ENCODE data around the gene GPAT3. TPM values are rescaled to one million over a fixed set of nuclear protein-coding genes. Genes with fewer than 3 reads are reported as not detected.

GPAT3 gene
- total RNA-seq, 2 donors from 2014 or later: 0.33 to 2.0 TPM

DNA sequence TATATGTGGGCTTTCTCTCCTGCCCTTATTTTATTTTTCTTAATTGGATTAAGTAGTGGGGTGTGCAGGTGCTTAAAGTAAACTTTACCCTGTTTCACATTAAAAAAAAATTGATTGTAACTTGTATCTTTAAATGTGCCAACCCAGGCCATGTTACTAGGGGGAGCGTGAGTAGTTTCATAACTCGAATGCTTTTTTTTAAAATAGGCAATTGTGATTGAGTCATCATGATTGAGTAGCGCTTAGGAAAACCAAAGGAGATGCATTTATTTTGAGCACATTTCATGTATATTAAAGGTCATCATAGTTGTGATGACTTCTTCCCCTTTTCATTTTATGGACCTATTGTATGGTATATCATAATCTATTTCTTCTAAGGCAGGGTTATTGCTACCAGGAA lies 32.2 kb downstream of the GPAT3 start:
- Histone ChIP-seq H3K27ac (ENCODE audit: low read depth, low read length) (no peak overlapping the region), H3K4me3 (ENCODE audit: low read length) (no peak overlapping the region), H3K9me3 (ENCODE audit: control insufficient read depth, low read length) (no peaks in the 10 kb centered on the region), H3K36me3 (ENCODE audit: control insufficient read depth, insufficient read depth, low read length) (no peaks in the 10 kb centered on the region), H3K9ac (ENCODE audit: extremely low read depth, low read length, poor library complexity, severe bottlenecking) (no peak overlapping the region), H3K27me3 (ENCODE audit: control insufficient read depth, insufficient read depth, low read length, poor library complexity, severe bottlenecking) (no peaks in the 10 kb centered on the region), H3K4me1 (ENCODE audit: control insufficient read depth, insufficient read depth, low read length) (no peaks in the 10 kb centered on the region)
- H3K9me3 Mint-ChIP-seq: no peaks in the 10 kb centered on the region
- H3K27ac Mint-ChIP-seq: no peak overlapping the region
- no peaks in the 10 kb centered on the region for H3K4me1 Mint-ChIP-seq
- no peaks in the 10 kb centered on the region for H3K27me3 Mint-ChIP-seq (ENCODE audit: insufficient read depth)
- DNase-seq: no peak
- WGBS, 2 experiments (ENCODE audit: insufficient coverage in 1 of 2, insufficient read length in 1 of 2): 98 to 100% methylated on average over 2 to 3 of the region's 3 CpGs
- H3K36me3 Mint-ChIP-seq (ENCODE audit: low read depth): no peaks in the 10 kb centered on the region
- TF ChIP-seq CTCF (conservative IDR thresholded peaks at IDR 0.05): no peak
- no peak overlapping the region for H3K4me3 Mint-ChIP-seq

- no peaks in the 10 kb centered on the region for H3K36me3 ChIP-seq (ENCODE audit: control insufficient read depth, insufficient read depth, low read length)
- no peak for TF ChIP-seq CTCF (conservative IDR thresholded peaks at IDR 0.05)
- no peaks in the 10 kb centered on the region for H3K36me3 Mint-ChIP-seq (ENCODE audit: low read depth)
- no peaks in the 10 kb centered on the region for H3K4me1 Mint-ChIP-seq
- no peaks in the 10 kb centered on the region for H3K9me3 ChIP-seq (ENCODE audit: control insufficient read depth, low read length)
- no peaks in the 10 kb centered on the region for H3K27me3 ChIP-seq (ENCODE audit: control insufficient read depth, insufficient read depth, low read length, poor library complexity, severe bottlenecking)
- no peak overlapping the region for H3K27ac ChIP-seq (ENCODE audit: low read depth, low read length)
- no peak overlapping the region for H3K4me3 ChIP-seq (ENCODE audit: low read length)
- DNase-seq: no peak
- no peak overlapping the region for H3K9ac ChIP-seq (ENCODE audit: extremely low read depth, low read length, poor library complexity, severe bottlenecking)
- no peaks in the 10 kb centered on the region for H3K27me3 Mint-ChIP-seq (ENCODE audit: insufficient read depth)
- H3K4me1 ChIP-seq (ENCODE audit: control insufficient read depth, insufficient read depth, low read length): no peaks in the 10 kb centered on the region
- no peaks in the 10 kb centered on the region for H3K9me3 Mint-ChIP-seq
- no peak overlapping the region for H3K27ac Mint-ChIP-seq
- 85 to 89% methylated on average over 3 of the region's 4 CpGs for WGBS, 2 experiments (ENCODE audit: insufficient coverage in 1 of 2, insufficient read length in 1 of 2)
- H3K4me3 Mint-ChIP-seq: no peak overlapping the region
Observed at GRCh38 chr4:83569429-83569828, 33.5 kb downstream of the GPAT3 start.

- no peak overlapping the region for H3K27ac ChIP-seq (ENCODE audit: low read depth, low read length)
- Mint-ChIP-seq H3K36me3 (ENCODE audit: low read depth) (no peaks in the 10 kb centered on the region), H3K27me3 (ENCODE audit: insufficient read depth) (no peaks in the 10 kb centered on the region), H3K4me3 (no peak overlapping the region), H3K27ac (no peak overlapping the region), H3K4me1 (no peaks in the 10 kb centered on the region), H3K9me3 (no peaks in the 10 kb centered on the region)
- 95 to 96% methylated on average over 4 to 5 of the region's 5 CpGs for WGBS, 2 experiments (ENCODE audit: insufficient coverage in 1 of 2, insufficient read length in 1 of 2)
- no peaks in the 10 kb centered on the region for H3K27me3 ChIP-seq (ENCODE audit: control insufficient read depth, insufficient read depth, low read length, poor library complexity, severe bottlenecking)
- H3K4me3 ChIP-seq (ENCODE audit: low read length): no peak overlapping the region
- H3K9ac ChIP-seq (ENCODE audit: extremely low read depth, low read length, poor library complexity, severe bottlenecking): no peak overlapping the region
- no peaks in the 10 kb centered on the region for H3K9me3 ChIP-seq (ENCODE audit: control insufficient read depth, low read length)
- TF ChIP-seq CTCF (conservative IDR thresholded peaks at IDR 0.05): no peak
- no peaks in the 10 kb centered on the region for H3K4me1 ChIP-seq (ENCODE audit: control insufficient read depth, insufficient read depth, low read length)
- no peak for DNase-seq
- no peaks in the 10 kb centered on the region for H3K36me3 ChIP-seq (ENCODE audit: control insufficient read depth, insufficient read depth, low read length)
Observed at GRCh38 chr4:83569987-83570386, 34.1 kb downstream of the GPAT3 start.

Data from endodermal cell (in vitro differentiated cells).